Ecto neural progenitor cell (in vitro differentiated cells): ENCODE measurements around the gene SLIRP.
"Not testable (repeated sequence)": the region's sequence is repeated elsewhere in the genome, so short reads cannot be mapped to it uniquely, and the experiment has no call there.

ENCODE experiments used
- DNase-seq: peaks from one replicate; pipeline ENCODE4 v3.0.0-alpha.2; 2018; ENCODE audit warnings: low spot score

Gene SLIRP

DNA sequence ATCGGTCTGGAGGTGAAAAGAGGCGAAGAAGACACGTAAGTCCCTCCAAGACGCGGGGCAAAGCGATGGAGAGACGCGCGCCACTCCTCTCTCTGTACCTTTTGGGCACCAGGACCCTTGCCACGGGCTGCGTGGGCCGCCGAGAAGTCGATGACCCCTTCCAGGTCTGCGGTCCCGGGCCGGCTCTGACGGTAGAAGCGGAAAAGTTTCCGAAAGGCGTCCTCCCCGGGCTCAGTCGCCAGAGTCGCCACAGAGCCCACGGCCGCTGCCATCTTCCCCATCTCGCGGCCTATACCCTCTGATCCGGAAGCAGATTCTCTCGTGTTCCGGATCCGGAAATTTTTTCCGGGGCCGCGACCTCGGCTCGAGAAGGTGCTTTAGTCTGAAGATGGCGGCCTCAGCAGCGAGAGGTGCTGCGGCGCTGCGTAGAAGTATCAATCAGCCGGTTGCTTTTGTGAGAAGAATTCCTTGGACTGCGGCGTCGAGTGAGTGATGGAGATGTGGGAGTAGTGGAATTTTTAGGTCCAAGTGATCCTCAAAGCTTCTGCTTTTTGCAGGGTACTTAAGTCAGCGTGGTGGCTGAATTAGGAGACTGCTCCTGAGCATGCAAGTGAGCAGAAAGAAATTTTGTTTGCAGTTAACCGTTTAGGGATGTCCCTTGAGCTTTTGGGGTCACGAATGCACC, at the start of gene SLIRP, which contains the start of gene ALKBH1:
TSS of gene SLIRP (plus strand) at position 380 of the 685 bp plus-strand sequence. CDS start at position 389, 9 bp downstream.
TSS of gene ALKBH1 (minus strand) at position 300 of the 685 bp plus-strand sequence. CDS start at position 281, 19 bp downstream.
- peak; percentile 87 for DNase-seq

DNA sequence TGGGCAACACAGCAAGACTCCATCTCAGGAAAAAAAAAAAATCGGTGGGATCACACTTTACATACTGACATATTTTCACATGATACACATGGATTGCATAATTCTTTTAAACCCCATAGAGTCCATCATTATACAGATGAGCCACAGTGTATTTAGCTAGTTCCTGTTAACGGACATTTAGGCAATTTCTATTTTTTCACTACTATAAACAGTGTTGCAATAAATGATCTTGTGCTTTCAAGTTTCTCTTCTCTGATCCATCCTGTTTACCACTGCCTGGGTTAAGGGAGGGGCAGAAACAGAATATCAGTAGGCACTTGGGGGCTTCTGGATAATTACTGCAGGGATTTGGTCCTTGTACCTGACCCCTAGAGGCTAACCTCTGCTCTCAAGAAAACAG, 48.1 kb upstream of the SLIRP start:
- DNase-seq, result no peak

DNA sequence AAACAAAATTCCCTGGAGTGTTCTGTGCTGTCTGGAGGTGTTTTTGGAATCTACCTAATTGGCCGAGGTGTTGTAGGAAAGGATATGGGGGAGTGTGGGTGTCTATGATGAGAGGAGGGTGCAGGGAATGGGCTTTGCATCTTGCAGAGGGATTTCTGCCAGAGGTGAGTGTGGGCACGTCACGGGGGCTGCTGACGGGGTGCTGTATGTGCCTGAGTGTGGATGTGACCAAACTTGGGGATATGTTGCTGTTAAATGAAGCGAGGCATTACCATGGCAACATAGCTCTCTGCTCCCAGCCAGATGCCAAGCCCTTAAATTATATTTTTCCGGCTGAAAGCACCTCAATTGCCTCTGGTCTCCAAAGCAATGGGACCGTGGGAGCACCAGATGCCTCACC, 47.1 kb upstream of the SLIRP start:
- no peak for DNase-seq

DNA sequence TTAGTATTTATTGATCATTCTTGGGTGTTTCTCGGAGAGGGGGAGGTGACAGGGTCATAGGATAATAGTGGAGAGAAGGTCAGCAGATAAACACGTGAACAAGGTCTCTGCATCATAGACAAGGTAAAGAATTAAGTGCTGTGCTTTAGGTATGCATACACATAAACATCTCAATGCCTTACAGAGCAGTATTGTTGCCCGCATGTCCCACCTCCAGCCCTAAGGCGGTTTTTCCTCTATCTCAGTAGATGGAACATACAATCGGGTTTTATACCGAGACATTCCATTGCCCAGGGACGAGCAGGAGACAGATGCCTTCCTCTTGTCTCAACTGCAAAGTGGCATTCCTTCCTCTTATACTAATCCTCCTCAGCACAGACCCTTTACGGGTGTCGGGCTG, 46.3 kb upstream of the SLIRP start:
- not testable (repeated sequence) for DNase-seq

DNA sequence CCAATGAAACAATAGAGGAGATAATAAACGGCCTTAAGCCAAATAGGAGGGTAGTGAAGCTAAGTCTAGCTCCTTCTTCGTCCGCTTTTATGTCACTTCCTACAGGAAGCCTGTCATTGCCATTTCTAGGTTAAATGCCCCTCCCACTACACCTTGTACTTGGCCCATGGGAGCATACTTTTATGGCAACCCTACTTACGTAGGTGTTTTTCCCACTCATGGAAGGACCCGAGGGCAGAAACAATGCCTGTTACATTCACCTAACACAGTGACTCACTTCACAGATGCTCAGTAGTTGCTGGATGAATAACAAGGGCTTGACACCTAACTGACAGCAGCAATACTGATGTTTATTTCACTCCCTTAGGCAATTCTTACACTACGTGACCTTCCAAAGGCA, 44.6 kb upstream of the SLIRP start:
- DNase-seq, result no peak

DNA sequence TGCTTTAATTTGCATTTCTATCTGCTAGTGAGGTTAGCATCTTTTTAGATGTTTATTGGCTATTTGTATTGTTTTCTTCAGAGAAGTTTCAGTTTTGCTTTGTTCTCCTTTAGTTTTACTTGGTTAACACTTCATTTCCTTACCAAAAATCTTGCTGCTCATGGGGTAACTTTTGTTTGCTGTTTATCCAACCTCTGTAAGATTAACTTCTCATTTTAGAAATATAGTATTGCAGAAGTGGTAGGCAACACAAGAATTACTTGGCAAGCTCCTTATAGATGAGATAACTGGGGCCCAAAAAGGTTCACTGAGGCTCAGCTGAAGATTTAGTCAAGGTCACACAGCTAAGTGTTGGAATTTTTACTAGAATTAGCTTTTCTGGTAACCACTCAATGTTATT, 40.6 kb upstream of the SLIRP start:
- DNase-seq, result no peak

DNA sequence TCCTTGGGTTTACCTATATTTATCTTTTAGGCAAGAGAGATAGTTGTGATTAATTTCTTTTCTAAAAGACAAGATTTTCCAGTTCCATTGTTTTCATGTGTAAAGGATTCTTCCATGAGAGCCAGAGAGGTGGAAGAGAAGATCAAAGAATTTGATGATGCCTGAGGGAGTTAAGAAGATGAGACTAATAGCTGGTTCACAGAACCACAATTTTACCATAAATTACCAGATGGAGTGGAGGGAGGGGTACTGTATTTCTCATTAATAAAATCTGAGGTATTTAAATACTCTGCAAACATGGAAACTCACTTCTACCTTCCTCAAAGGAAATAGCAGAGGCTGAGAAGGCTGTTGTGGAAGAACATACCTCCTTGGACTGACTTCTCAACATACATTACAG, 34.7 kb upstream of the SLIRP start:
- DNase-seq, result no peak

DNA sequence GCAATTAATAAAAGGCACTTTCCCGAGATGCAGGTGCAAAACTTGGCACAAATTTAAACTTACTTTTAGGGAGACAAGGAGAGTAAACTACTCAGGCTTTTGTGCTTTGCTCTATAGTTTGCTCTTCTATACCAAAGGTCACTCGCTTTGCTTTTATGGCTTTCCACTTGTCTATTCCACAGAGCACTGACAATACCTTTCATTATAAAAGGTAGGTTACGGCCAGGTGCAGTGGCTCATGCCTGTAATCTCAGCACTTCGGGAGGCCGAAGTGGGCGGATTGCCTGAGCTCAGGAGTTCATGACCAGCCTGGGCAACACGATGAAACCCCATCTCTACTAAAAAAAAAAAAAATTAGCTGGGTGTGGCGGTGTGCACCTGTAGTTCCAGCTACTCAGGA, 33.0 kb upstream of the SLIRP start:
- no peak for DNase-seq

DNA sequence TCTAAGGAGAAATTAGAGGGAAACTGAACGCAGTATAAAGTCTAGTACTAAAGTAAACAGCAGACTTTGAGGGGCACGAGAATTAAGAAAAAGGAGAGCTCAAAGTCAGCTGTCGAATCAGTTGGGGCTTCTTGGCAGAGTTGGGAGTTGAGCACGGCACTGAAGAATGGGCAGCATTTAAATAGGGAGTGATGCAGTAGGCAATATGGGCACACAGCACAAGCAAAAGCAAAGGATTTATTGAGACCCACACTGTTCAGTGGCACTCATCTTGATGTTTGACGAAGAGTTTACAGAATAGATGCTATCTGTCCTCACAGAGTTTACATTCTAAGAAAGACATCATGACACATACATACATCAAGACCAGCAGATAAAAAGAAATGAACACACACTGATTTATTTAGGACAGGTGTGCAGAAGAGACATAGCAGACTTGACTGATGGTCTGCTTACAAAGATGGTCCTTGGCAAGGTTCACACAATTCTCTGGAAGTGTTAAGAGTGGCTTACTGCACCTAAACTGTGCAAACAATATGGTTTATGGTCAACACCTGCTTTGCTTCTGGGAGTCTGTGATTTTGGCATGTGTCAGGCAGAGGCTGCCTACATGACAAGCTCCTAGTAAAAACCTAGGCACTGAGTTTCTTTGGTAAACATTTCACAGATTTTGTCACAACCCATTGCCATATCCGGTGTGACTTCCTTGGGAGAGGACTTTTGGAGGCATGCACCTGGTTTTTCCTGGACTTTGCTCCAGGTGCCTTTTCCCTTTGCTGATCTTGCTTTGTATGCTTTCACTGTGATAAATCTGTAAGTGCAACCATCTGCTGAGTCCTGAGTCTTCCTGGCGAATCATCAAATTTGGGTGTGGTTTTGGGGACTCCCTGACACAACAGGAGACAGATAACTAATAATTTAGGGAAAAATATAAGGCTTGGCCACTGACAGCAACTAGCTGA, 26.4 kb upstream of the SLIRP start:
- no peak for DNase-seq

DNA sequence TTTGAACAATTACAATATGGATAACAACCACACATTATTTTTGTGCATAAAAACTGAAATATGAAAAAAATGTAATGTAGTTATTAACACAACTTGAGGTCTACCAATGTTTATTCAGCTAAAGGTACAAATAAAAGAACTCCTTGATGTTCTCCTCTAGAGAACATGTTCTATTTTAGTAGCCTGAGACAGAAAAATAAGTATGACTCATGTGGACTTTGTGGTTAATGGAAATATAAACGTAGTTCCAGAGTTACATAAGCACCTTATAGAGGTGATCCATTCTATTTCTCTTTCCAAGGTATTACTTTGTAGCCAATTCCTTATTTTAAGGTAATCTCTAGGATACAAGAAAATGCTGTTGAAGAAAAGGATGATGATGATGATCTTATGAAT, 25.7 kb upstream of the SLIRP start:
- DNase-seq, result no peak

DNA sequence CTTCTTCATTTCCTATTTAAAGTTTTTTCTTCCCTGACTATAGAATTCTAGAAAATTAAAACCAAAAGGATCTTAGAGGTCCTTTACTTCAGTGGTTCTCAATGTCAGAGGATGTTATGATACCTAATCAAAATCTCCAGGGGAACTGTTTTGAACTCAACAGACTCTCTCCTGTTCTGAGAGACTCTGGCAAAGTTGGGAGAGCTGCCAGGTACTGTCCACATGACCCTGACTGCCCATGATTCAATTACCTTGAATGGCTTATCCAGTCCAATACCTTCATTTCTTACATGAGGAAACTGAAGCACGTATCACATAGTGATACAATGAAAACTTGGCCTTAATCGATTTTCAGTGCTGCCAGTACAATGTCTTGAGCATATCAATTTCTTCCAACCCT, 16.6 kb upstream of the SLIRP start:
- no peak for DNase-seq

DNA sequence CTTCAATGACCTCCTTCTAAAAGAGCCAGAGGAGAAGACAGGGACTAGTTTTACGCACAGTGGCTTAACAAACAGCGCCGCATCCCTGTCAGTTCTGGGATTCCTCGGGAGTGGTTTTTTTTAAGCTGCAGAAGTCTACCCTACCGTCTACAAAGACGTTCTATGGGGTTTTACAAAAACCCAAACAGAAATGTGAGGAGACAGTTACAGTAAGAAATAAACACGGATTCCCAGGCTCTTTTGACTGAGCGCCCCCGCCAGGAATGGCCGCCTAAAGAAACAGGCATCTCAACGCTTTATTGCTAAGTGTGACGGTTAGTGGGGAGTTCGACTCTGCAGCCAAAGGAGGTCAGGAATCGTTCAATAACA, 564 bp upstream of the SLIRP start:
- DNase-seq, result peak; percentile 45

DNA sequence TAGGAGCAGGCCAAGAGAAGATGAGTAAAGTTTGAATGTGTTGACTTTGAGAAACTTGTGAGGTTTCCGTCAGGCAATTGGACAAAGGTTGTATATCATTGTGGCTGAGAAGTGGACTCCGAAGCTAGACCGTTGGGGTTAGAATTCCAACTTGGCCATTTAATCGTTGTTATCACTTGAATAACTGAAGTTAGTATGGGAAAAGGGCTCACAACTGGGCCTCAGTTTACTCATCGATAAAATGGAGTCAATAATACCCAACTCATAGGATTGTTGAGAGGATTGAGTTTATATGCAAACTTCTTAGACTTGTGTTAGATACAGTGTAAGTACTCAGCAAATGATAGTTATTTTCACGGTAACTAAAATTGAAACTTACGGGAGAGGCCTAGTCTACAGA, 846 bp downstream of the SLIRP start:
- no peak for DNase-seq

DNA sequence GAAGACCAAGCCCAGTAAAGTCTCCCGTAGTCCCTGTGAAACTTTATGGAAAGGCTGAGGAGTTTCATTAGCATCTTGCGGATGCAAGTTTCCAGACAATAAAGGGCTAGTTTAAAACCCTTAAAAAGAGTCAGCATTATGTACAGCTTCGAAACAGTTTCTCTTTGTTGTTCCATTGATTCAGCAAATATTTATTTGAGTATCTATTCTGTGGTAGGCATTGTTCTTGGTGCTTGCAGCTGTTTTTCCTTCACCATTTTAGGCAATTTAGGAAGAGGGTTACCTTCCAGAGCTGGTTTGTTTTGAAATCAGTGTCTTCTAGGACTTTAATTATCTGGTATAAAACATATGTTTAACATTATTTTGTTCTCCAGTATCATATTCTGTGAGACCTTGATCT, 1.5 kb downstream of the SLIRP start:
- no peak for DNase-seq

DNA sequence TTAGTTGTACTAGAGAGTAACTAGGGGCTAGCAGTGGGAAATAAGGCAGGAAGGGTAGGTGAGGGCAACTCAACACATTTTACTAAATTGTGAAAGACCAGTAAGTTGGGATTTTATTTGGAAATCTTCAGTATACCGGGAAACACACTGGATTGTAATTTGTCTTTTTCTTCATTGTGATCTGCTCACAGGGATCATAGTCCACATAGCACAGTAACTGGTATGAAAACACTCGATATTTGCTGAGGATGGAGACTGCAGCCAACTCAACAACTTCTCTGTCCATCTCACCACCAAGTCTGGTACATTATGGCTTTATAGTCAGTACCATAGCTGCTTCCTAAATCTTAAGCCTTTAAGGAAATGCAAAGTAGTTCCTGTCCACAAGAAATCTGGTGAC, 2.5 kb downstream of the SLIRP start:
- DNase-seq, result no peak

DNA sequence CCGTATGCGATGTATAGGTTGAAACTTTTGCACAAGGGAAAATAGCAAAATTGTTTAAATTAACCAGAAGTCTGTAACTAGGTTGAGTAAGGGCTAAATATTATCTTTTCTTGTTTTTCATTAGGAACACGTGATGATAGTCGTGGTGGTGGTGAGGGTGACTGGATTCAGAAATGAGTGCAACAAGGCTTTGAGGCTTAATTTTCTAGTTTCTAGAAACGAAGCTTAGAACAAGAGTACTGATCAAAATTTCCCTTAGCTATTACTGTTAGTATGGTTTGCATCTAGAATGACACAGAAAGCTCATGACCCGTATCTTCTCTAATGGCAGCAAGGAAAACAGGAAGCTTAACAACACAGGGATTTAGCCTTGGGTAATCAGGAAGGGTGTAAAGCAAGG, 7.0 kb downstream of the SLIRP start:
- no peak for DNase-seq

DNA sequence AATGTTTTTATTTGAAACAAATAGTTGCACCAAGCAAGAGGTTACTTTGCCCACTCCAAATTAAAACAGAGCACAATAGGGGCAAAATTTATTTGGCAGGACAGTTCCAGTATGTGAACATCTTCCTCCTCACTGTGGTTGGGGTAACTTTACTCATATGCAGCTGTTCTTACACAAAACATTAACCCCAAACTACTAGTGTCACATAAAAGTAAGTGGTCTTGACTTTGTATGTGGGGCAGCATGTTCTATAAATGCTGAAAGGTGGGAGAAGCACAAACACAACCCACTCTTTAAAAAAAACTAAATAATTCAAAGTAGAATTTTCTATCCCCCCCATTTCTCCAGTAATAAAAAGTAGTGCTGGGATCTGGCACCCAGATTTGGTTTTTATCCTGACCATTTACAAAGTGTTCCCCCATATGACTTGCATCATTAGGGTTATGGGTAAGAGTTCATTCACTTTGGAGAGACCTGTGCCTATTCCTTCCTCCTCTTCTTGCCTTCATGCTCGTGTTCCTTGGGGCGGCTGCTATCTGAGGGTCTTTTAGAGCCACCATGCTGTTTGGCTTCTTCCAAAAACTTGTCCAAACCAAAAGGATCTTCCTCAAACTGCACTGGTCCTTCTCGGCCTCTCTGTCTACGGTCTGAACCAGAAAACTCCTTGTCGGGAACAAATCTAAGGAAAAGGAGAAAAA, 9.9 kb downstream of the SLIRP start:
- no peak for DNase-seq

DNA sequence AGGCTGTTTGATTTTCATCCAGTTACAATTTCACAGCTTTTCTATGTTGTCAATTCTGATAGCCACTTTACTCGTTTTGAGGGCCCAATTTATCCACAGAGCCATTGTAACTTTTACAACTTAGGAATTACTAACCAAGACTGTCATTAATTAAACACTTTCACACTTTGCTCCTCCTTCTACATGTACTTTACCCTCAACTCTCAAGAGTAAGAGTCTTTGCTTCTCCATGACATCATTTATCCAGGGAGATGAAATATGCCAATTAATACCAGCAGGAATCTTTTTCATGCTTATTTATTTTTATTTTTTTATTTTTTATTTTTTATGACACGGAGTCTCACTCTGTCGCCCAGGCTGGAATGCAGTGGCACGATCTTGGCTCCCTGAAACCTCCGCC, 13.5 kb downstream of the SLIRP start:
- DNase-seq, result no peak

DNA sequence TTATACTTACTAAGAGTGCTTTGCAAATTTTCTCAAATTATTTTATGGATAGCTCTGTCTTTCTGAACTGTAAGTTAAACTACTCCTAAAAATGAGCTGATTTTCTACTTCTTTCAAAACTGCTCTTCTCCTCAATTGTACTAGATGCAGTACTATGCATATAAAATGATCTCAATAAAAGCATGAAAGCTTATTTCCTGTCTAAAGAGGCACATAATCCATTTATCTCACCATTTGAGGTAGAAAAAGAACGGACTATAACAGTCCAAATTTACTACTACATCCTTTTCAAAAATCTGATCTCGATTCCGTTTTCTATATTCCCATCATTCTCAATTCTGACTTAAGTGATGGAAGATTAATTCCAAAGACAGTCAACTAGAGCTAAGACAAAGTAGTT, 14.4 kb downstream of the SLIRP start:
- DNase-seq, result no peak

DNA sequence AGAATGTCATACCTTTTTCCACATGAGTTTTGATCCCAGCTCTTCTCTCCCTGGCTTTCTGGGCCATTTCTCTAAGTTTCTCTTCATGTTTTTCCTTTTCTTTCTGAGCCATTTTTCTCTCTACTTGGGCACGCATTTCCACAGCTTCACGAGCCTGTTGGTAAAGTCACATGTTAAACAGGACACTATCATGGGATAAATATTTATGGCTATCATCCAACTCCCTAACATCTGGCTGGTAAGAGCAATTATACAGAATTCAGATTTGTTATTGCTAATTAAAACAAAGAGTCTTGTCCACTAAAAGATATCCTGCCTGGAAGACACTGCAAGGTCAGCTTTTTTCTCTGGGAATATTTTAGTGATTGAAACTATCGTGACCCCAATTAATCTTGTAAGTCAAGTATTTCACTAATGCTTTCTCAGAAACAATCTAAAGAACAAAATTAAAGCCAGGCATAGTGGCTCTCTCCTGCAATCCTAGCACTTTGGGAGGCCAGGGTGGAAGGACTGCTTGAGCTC, 23.1 kb downstream of the SLIRP start:
- no peak for DNase-seq

DNA sequence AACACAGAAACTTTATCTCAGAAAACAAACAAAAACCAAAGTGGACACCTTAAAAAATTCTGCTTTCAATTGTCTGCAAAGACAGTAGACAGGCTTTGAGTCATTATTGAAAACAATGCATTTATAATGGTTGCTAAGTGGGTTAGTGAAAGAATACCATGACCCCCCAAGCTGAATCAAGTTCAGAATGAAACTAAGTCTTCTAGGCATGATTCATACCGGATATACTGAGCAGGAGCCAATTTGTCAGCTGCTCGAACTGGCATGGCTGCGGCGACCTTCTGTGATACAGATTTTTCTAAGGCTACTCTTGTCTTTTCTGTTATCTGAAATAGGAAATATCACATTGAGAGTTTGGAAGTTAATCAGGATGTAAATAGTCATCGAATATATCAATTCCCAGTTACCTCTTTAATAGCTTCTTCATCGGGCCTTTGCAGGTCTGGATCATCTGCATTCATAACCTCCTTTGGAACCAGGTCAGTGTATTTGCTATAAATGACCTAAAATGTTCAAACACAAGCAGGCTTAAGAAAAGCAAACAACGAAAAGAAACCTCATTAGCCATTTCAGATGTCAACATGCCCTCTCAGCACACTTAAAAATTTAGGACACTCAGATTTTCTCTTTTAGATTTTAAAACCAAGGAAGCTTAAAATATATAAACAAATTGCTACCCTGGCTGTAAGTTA, 30.8 kb downstream of the SLIRP start:
- no peak for DNase-seq

DNA sequence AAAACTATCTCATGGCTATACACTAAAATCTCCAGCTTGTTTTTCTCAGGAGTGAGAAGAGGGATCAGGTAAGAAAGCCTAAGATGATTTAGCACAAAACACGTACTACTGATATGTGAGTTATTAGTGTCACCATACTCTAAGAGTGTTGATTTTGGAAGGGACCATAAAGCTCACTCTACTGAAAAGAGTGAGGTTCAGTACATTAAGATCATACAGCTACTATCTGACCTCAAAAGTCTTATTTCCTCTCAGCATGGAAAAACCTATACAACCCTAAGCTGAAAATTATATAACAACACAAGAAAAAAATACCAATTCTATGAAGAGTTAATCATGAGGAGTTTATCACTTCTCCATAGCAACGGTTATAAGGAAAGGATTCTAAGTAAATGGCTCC, 33.5 kb downstream of the SLIRP start:
- no peak for DNase-seq
